Endothelial cell of umbilical vein (primary cell): ENCODE data around the gene USH1C. TPM values are rescaled to one million over a fixed set of nuclear protein-coding genes. Genes with fewer than 3 reads are reported as not detected.

Source experiments
- BruUV-seq: library from RNA; stranded (reverse); fragments of 400-500 nt; replicated peaks from 2 replicates; lab custom pipeline; 2021; lab: Mats Ljungman, UMichigan
- CTCF ChIA-PET: fragments of 300-600, 350-600 bp; sonication (Branson Sonifier 250); formaldehyde crosslinking; loops from one replicate; lab custom pipeline; 2021; ENCODE audit warnings: antibody characterized with exemption, inconsistent platforms; lab: Charles Lee
- POLR2A ChIA-PET: fragments of 300-600, 350-600 bp; sonication (Branson Sonifier 250); formaldehyde crosslinking; loops from one replicate; lab custom pipeline; 2021; ENCODE audit warnings: antibody characterized with exemption, inconsistent platforms; lab: Charles Lee
- DNase-seq: peaks from one replicate; pipeline ENCODE4 v3.0.0-alpha.2; 2011; ENCODE audit warnings: low read depth, low spot score
- FAIRE-seq: peaks from 2 replicates; lab custom pipeline; 2011; peaks lifted over from hg19 to GRCh38; lab: Jason Lieb, UNC
- H2AFZ ChIP-seq: 2 replicates; pipeline ENCODE4 v1.6.0; 2012; ENCODE audit warnings: low read depth, low read length, control low read depth, inconsistent platforms
- H3K27ac ChIP-seq: 2 replicates; pipeline ENCODE4 v1.5.1; 2011; ENCODE audit warnings: low read depth, mild to moderate bottlenecking, control low read depth, low read length, moderate library complexity; ENCODE audit not compliant: insufficient read depth
- H3K27me3 ChIP-seq, 2 experiments: 2 replicates each; pipeline versions ENCODE4 v1.6.0 to v1.6.1; 2011; ENCODE audit warnings: low read length in 2 of 2, mixed read lengths in 1 of 2; ENCODE audit not compliant: control insufficient read depth in 2 of 2, insufficient read depth in 2 of 2
- H3K36me3 ChIP-seq, 2 experiments: 2 replicates in 1 of 2; 3 replicates in 1 of 2; pipeline ENCODE4 v1.5.1; 2011; ENCODE audit warnings: low read length in 2 of 2, mild to moderate bottlenecking in 1 of 2, moderate library complexity in 1 of 2; ENCODE audit not compliant: control insufficient read depth in 2 of 2, insufficient read depth in 2 of 2; ENCODE audit errors: extremely low read depth in 1 of 2
- H3K4me1 ChIP-seq: 3 replicates; pipeline ENCODE4 v1.5.1; 2011; ENCODE audit warnings: mild to moderate bottlenecking, low read length; ENCODE audit not compliant: control insufficient read depth, insufficient read depth; ENCODE audit errors: extremely low read depth
- H3K4me2 ChIP-seq: 2 replicates; pipeline ENCODE4 v1.6.1; 2011; ENCODE audit warnings: low read length, control low read depth, mixed read lengths; ENCODE audit not compliant: insufficient read depth
- H3K4me3 ChIP-seq, 3 experiments: fragments of 200-600 bp in 1 of 3; sonication (generic), shearing (Covaris generic) in 1 of 3; replicated peaks in 1 of 3; 2 replicates each; pipeline ENCODE4 v1.5.1; 2011 to 2016; ENCODE audit warnings: control low read depth in 3 of 3, low read length in 3 of 3, mild to moderate bottlenecking in 2 of 3, inconsistent platforms in 1 of 3, low read depth in 1 of 3, moderate library complexity in 1 of 3; ENCODE audit not compliant: insufficient read depth in 1 of 3
- H3K79me2 ChIP-seq: 2 replicates; pipeline ENCODE4 v1.6.0; 2012; ENCODE audit warnings: low read length, inconsistent platforms; ENCODE audit not compliant: control insufficient read depth, insufficient read depth
- H3K9ac ChIP-seq: replicated peaks from 2 replicates; pipeline ENCODE3; 2011; ENCODE audit warnings: low read length, control low read depth; ENCODE audit not compliant: insufficient read depth; ENCODE audit errors: extremely low read depth
- H3K9me1 ChIP-seq: replicated peaks from 3 replicates; pipeline ENCODE4 v1.6.0; 2011; ENCODE audit warnings: mild to moderate bottlenecking, low read length; ENCODE audit not compliant: control insufficient read depth, insufficient read depth; ENCODE audit errors: extremely low read depth
- H3K9me3 ChIP-seq: replicated peaks from 2 replicates; pipeline ENCODE4 v1.5.1; 2012; ENCODE audit warnings: low read length, inconsistent platforms; ENCODE audit not compliant: control insufficient read depth, insufficient read depth
- H4K20me1 ChIP-seq: replicated peaks from 2 replicates; pipeline ENCODE3; 2011; ENCODE audit warnings: mild to moderate bottlenecking, low read length; ENCODE audit not compliant: control insufficient read depth, insufficient read depth; ENCODE audit errors: extremely low read depth
- EZH2 ChIP-seq: IDR thresholded peaks from 2 replicates; pipeline ENCODE4 v1.6.1; 2012; ENCODE audit warnings: borderline replicate concordance, low read depth, mild to moderate bottlenecking, moderate library complexity, low read length, inconsistent platforms; ENCODE audit not compliant: severe bottlenecking
- FOS ChIP-seq: IDR thresholded peaks from 2 replicates; pipeline ENCODE4 v1.6.1; 2011; ENCODE audit warnings: mild to moderate bottlenecking, low read length, moderate library complexity, borderline replicate concordance; ENCODE audit not compliant: insufficient read depth
- GATA2 ChIP-seq: IDR thresholded peaks from 2 replicates; pipeline ENCODE4 v1.7.0; 2011; ENCODE audit warnings: low read depth, mild to moderate bottlenecking, moderate library complexity, mixed read lengths, low read length; ENCODE audit not compliant: insufficient read length, insufficient read depth
- JUN ChIP-seq: IDR thresholded peaks from 2 replicates; pipeline ENCODE4 v1.6.1; 2011; ENCODE audit warnings: borderline replicate concordance, low read depth; ENCODE audit not compliant: insufficient read length, insufficient read depth
- MAX ChIP-seq: IDR thresholded peaks from 2 replicates; pipeline ENCODE4 v1.6.1; 2011; ENCODE audit not compliant: insufficient read depth, insufficient read length
- MYC ChIP-seq: IDR thresholded peaks from one replicate; pipeline ENCODE4 v1.6.1; 2011; ENCODE audit warnings: mild to moderate bottlenecking, low read depth, low read length
- POLR2A ChIP-seq: IDR thresholded peaks from 2 replicates; pipeline ENCODE4 v1.6.1; 2012; ENCODE audit warnings: low read depth, mild to moderate bottlenecking, control low read depth, low read length
- POLR2AphosphoS5 ChIP-seq: IDR thresholded peaks from 2 replicates; pipeline ENCODE4 v1.6.1; 2012; ENCODE audit warnings: low read depth, mild to moderate bottlenecking, control low read depth, low read length, moderate library complexity; ENCODE audit not compliant: insufficient read depth
- dilution Hi-C: fragments of 300-500 bp; cut with MboI; formaldehyde crosslinking; loops from one replicate; pipeline ENCODE4 v1.15.0; 2019; ENCODE audit warnings: low sequenced_read_pairs; ENCODE audit not compliant: extremely low pct_ligation_motif_present
- intact Hi-C: fragments of 100-400 bp; cut with micrococcal nuclease; formaldehyde crosslinking; loops from one replicate; pipeline ENCODE4 v1.10.0; 2022
- polyA plus RNA-seq, 4 experiments: library from polyadenylated mRNA; depleted of rRNA in 3 of 4; stranded (reverse) in 3 of 4; unstranded in 1 of 4; fragments of >200 nt; gene quantifications; 2 replicates each; pipeline versions ENCODE4 v1.2.1 to v1.2.3, GENCODE V29; 2011 to 2012; ENCODE audit warnings: missing spikeins in 1 of 4
- total RNA-seq: library from RNA; stranded (reverse); gene quantifications from 2 replicates; pipeline ENCODE4 v1.2.3, GENCODE V29; 2021
- TF ChIP-seq, protein P1 (sequence below), 2 donors: IDR thresholded peaks; 1 replicate in 1 of 2; 2 replicates in 1 of 2; pipeline ENCODE4 v1.5.1; 2011; ENCODE audit warnings: low read length in 2 of 2, mild to moderate bottlenecking in 2 of 2, moderate library complexity in 2 of 2, control low read depth in 1 of 2, inconsistent platforms in 1 of 2, low read depth in 1 of 2; ENCODE audit not compliant: insufficient read depth in 1 of 2; ENCODE audit errors: extremely low read depth in 1 of 2

Gene USH1C
- total and polyA plus RNA-seq, 2 donors (not counting 3 experiments of a cell fraction or from before 2014, with no cell fraction given), result not detected

GRCh38 chr11:17533341-17533740 lies 10.9 kb downstream of the USH1C start:
- Histone ChIP-seq H4K20me1 (no peaks in the 10 kb centered on the region), H3K27ac (no peak overlapping the region), H3K4me2 (no peak overlapping the region), H3K36me3 (no peaks in the 10 kb centered on the region), H3K79me2 (no peaks in the 10 kb centered on the region), H2AFZ (no peak overlapping the region), H3K4me3 (no peak overlapping the region), H3K9ac (no peak overlapping the region), H3K9me3 (no peaks in the 10 kb centered on the region), H3K9me1 (no peaks in the 10 kb centered on the region), H3K27me3 (peaks cover 2 to 9% of the 10 kb centered on the region in 2 experiments), H3K4me1 (no peaks in the 10 kb centered on the region)
- FAIRE-seq (no peak), DNase-seq (no peak)
- no peak for TF ChIP-seq POLR2A
- no peak for TF ChIP-seq FOS
- intact Hi-C loops, result no loop called here
- ChIA-PET CTCF (no interaction called here), POLR2A (no interaction called here)
- no TSS peak for BruUV-seq
- dilution Hi-C loops, result no loop called here

DNA sequence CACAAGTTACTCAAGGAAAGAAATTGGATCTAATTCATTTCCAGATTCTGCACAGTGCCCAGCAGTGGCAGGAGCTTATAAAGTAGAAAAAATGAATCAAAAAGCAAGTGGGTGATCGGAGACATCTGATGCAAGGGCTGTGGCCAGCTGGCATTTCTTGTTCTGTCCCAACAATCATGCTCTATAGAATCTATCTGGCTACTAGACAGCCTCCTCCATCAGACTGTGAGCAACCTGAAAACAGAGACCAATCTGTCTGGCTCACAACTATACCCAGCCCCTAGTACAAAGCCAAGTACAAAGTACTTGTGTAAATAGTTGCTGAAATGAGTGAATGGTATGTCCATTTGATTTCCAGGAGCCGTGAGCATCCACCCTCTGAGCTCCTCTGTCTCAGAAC lies 11.4 kb downstream of the USH1C start:
- intact Hi-C loops, result no loop called here
- Histone ChIP-seq H3K9me1 (no peaks in the 10 kb centered on the region), H3K79me2 (no peaks in the 10 kb centered on the region), H3K27me3 (peaks cover 2 to 7% of the 10 kb centered on the region in 2 experiments), H3K4me3 (no peak overlapping the region), H3K27ac (no peak overlapping the region), H4K20me1 (no peaks in the 10 kb centered on the region), H3K36me3 (no peaks in the 10 kb centered on the region), H3K9me3 (no peaks in the 10 kb centered on the region), H3K4me1 (no peaks in the 10 kb centered on the region), H3K4me2 (no peak overlapping the region), H2AFZ (no peak overlapping the region), H3K9ac (no peak overlapping the region)
- BruUV-seq, result no TSS peak
- dilution Hi-C loops, result no loop called here
- DNase-seq, result no peak
- ChIA-PET POLR2A (no interaction called here), CTCF (interaction anchor here (0.9 kb wide), 1 partner anchor 146 kb away, joined by 3 read pairs; no protein-coding TSS in a partner anchor)
- no peak for FAIRE-seq
- TF ChIP-seq FOS (no peak), JUN (no peak), POLR2AphosphoS5 (no peak), MYC (no peak), MAX (no peak), POLR2A (no peak), EZH2 (no peak), GATA2 (no peak)
- TF ChIP-seq, protein P1, sequence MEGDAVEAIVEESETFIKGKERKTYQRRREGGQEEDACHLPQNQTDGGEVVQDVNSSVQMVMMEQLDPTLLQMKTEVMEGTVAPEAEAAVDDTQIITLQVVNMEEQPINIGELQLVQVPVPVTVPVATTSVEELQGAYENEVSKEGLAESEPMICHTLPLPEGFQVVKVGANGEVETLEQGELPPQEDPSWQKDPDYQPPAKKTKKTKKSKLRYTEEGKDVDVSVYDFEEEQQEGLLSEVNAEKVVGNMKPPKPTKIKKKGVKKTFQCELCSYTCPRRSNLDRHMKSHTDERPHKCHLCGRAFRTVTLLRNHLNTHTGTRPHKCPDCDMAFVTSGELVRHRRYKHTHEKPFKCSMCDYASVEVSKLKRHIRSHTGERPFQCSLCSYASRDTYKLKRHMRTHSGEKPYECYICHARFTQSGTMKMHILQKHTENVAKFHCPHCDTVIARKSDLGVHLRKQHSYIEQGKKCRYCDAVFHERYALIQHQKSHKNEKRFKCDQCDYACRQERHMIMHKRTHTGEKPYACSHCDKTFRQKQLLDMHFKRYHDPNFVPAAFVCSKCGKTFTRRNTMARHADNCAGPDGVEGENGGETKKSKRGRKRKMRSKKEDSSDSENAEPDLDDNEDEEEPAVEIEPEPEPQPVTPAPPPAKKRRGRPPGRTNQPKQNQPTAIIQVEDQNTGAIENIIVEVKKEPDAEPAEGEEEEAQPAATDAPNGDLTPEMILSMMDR (IDR thresholded peaks at IDR 0.05; ENCODE audit: extremely low read depth in 1 of 2, insufficient read depth in 1 of 2, low read depth in 1 of 2, low read length in 2 of 2), result no peak
